Activated T-helper 2 cell treated with anti-CD3 and anti-CD28 coated beads, Interferon-gamma antibody, Interleukin-2, Interleukin-4, amounts not matched to agents 10 μg/mL and 5 μg/mL and 100 μg/mL, durations not matched to agents 14 hours and 24 hours and 36 hours (primary cell): ENCODE data around the gene VSIG8. TPM values are rescaled to one million over a fixed set of nuclear protein-coding genes. Genes with fewer than 3 reads are reported as not detected.

ENCODE experiments used
- DNase-seq: peaks from one replicate; pipeline ENCODE4 v3.0.0; 2021; ENCODE audit warnings: low spot score
- H3K27ac Mint-ChIP-seq: one replicate; pipeline ENCODE4 v1.8.0; 2021; ENCODE audit warnings: mixed read lengths
- H3K27me3 Mint-ChIP-seq: one replicate; pipeline ENCODE4 v1.8.0; 2021; ENCODE audit warnings: low read depth, mixed read lengths
- H3K36me3 Mint-ChIP-seq: one replicate; pipeline ENCODE4 v1.8.0; 2021; ENCODE audit warnings: low read depth, mixed read lengths
- H3K4me1 Mint-ChIP-seq: one replicate; pipeline ENCODE4 v1.8.0; 2021; ENCODE audit warnings: low read depth, mixed read lengths
- H3K4me3 Mint-ChIP-seq: one replicate; pipeline ENCODE4 v1.8.0; 2021; ENCODE audit warnings: low read depth, mild to moderate bottlenecking, moderate library complexity, mixed read lengths
- H3K9me3 Mint-ChIP-seq: one replicate; pipeline ENCODE4 v1.8.0; 2021; ENCODE audit warnings: mixed read lengths
- intact Hi-C: fragments of 100-400 bp; cut with micrococcal nuclease; formaldehyde crosslinking; loops from one replicate; pipeline ENCODE4 v1.15.1; 2023
- total RNA-seq: library from RNA; stranded (reverse); gene quantifications from 2 replicates; pipeline ENCODE4 v1.2.3, GENCODE V29; 2022

Gene VSIG8
- total RNA-seq, 1 donor from 2014 or later, result not detected

DNA sequence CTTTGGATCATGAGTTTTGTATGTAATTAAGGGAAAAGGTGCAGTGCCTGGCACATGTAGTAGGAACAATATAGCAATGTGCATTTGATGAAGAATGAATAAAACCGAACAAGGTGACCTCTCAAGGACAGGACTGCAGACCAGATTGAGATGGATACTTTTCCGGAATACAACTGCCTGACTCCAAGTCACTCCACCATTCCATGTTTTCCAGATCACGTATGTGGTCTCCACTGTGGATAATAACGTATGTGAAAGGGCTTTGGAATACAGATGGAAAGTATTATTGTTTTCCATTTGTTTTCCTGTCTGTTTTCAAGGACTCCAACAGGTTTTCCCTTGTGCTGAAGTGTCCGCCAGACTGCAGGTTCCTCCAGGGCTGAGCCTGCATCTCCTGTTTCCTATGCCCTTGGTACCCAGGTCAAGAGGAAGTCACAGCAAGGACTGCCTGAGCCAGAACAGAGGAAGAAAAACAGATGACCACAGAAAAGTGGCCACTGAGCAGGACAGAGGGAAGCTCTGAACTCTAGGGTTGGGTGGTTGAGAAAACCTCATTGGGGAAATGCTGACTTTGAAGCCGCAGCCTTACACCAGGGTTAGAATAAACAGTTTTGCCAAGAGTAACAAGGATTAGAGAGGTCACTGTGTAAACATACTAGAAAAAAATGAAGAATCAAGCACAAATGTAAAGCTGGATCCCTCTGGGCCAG, 33.5 kb upstream of the VSIG8 start:
- no peak overlapping the region for H3K4me3 Mint-ChIP-seq
- H3K4me1 Mint-ChIP-seq, result peaks cover 8% of the 10 kb centered on the region
- H3K27ac Mint-ChIP-seq, result no peak overlapping the region
- no peaks in the 10 kb centered on the region for H3K36me3 Mint-ChIP-seq
- no peak for DNase-seq
- intact Hi-C loops, result no loop called here
- H3K9me3 Mint-ChIP-seq, result no peaks in the 10 kb centered on the region
- peaks cover 15% of the 10 kb centered on the region for H3K27me3 Mint-ChIP-seq

GRCh38 chr1:159895286-159895685, 32.8 kb upstream of the VSIG8 start:
- Mint-ChIP-seq H3K4me3 (no peak overlapping the region), H3K4me1 (peaks cover 7% of the 10 kb centered on the region), H3K36me3 (no peaks in the 10 kb centered on the region), H3K27me3 (peaks cover 15% of the 10 kb centered on the region), H3K9me3 (no peaks in the 10 kb centered on the region), H3K27ac (no peak overlapping the region)
- intact Hi-C loops, result no loop called here
- no peak for DNase-seq

GRCh38 chr1:159892944-159893343, 30.5 kb upstream of the VSIG8 start:
- intact Hi-C loops, result loop anchor here (5.0 kb wide), 1 partner anchor 41 kb away; no protein-coding TSS in a partner anchor
- H3K27me3 Mint-ChIP-seq, result peaks cover 15% of the 10 kb centered on the region
- no peak for DNase-seq
- peaks cover 11% of the 10 kb centered on the region for H3K4me1 Mint-ChIP-seq
- no peak overlapping the region for H3K27ac Mint-ChIP-seq
- H3K9me3 Mint-ChIP-seq, result no peaks in the 10 kb centered on the region
- H3K36me3 Mint-ChIP-seq, result no peaks in the 10 kb centered on the region
- H3K4me3 Mint-ChIP-seq, result no peak overlapping the region

- Mint-ChIP-seq H3K4me1 (peaks cover 11% of the 10 kb centered on the region), H3K27ac (no peak overlapping the region), H3K4me3 (no peak overlapping the region), H3K36me3 (no peaks in the 10 kb centered on the region), H3K9me3 (no peaks in the 10 kb centered on the region), H3K27me3 (peaks cover 15% of the 10 kb centered on the region)
- intact Hi-C loops, result loop anchor here (1.0 to 5.0 kb wide), 4 partner anchors 39 to 111 kb away; partner anchors contain the start of gene DUSP23
- peak; percentile 47 for DNase-seq
These were observed 29.1 kb upstream of the VSIG8 start for GRCh38 chr1:159891275-159892157.

- Mint-ChIP-seq H3K27me3 (peaks cover 9% of the 10 kb centered on the region), H3K9me3 (no peaks in the 10 kb centered on the region), H3K4me1 (peaks cover 11% of the 10 kb centered on the region), H3K27ac (no peak overlapping the region), H3K36me3 (no peaks in the 10 kb centered on the region), H3K4me3 (no peak overlapping the region)
- intact Hi-C loops, result loop anchor here (2.0 to 5.0 kb wide), 2 partner anchors 38 to 62 kb away; no protein-coding TSS in a partner anchor
- DNase-seq, result no peak
These were observed 27.9 kb upstream of the VSIG8 start for GRCh38 chr1:159890390-159890789.

- no peaks in the 10 kb centered on the region for H3K9me3 Mint-ChIP-seq
- intact Hi-C loops, result loop anchor here (2.0 to 5.0 kb wide), 2 partner anchors 38 to 61 kb away; no protein-coding TSS in a partner anchor
- peaks cover 6% of the 10 kb centered on the region for H3K27me3 Mint-ChIP-seq
- no peak for DNase-seq
- no peak overlapping the region for H3K27ac Mint-ChIP-seq
- no peaks in the 10 kb centered on the region for H3K36me3 Mint-ChIP-seq
- no peak overlapping the region for H3K4me3 Mint-ChIP-seq
- H3K4me1 Mint-ChIP-seq, result peaks cover 11% of the 10 kb centered on the region
These were observed 27.4 kb upstream of the VSIG8 start for GRCh38 chr1:159889821-159890252.

DNA sequence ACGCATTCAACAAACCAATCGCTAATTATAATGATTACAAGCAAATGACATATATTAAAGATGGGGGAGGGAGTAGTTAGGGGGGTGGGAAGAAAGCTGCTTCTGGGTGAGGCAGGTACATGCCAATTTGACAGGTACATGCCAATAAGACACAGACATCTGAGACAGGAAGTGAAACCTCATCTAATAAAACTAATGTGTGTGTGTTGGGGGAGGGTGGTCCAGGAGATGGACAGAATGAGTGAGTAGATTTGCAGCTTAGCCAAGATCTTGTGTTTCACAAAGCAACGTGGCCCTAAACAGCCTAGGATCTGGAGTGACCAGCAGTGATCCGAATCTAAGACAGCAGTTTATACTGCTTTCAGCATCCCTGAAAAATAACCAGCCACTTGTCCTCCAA, 26.7 kb upstream of the VSIG8 start:
- intact Hi-C loops, result no loop called here
- Mint-ChIP-seq H3K36me3 (no peaks in the 10 kb centered on the region), H3K27me3 (peaks cover 4% of the 10 kb centered on the region), H3K27ac (no peak overlapping the region), H3K4me3 (no peak overlapping the region), H3K4me1 (peaks cover 11% of the 10 kb centered on the region), H3K9me3 (no peaks in the 10 kb centered on the region)
- no peak for DNase-seq

- DNase-seq, result no peak
- H3K27ac Mint-ChIP-seq, result no peak overlapping the region
- intact Hi-C loops, result no loop called here
- H3K36me3 Mint-ChIP-seq, result no peaks in the 10 kb centered on the region
- no peaks in the 10 kb centered on the region for H3K27me3 Mint-ChIP-seq
- no peak overlapping the region for H3K4me3 Mint-ChIP-seq
- H3K9me3 Mint-ChIP-seq, result no peaks in the 10 kb centered on the region
- no peaks in the 10 kb centered on the region for H3K4me1 Mint-ChIP-seq
These were observed 21.8 kb upstream of the VSIG8 start for GRCh38 chr1:159884296-159884695.

DNA sequence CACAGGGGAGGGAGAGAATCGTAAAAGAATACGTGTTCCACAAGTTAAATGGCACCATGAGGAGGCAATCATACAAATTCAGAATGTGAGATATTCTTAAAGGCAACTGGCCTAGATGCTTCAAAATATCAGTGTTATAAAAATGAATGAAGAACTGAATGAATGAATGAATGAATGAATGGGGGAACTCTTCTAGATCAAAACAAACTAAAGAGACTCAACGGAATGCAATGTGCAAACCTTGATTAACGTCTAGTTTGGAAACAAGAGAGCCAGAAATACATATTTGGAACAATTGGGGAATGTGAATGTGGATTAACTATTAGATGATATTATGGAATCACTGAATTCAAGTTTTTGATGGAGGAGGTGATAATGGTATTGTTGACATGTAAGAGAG, 20.7 kb upstream of the VSIG8 start:
- no peaks in the 10 kb centered on the region for H3K4me1 Mint-ChIP-seq
- H3K36me3 Mint-ChIP-seq, result no peaks in the 10 kb centered on the region
- H3K4me3 Mint-ChIP-seq, result no peak overlapping the region
- H3K27ac Mint-ChIP-seq, result no peak overlapping the region
- intact Hi-C loops, result no loop called here
- H3K9me3 Mint-ChIP-seq, result no peaks in the 10 kb centered on the region
- no peak for DNase-seq
- no peaks in the 10 kb centered on the region for H3K27me3 Mint-ChIP-seq

GRCh38 chr1:159882527-159882862, 20.0 kb upstream of the VSIG8 start:
- intact Hi-C loops, result no loop called here
- Mint-ChIP-seq H3K9me3 (no peaks in the 10 kb centered on the region), H3K27ac (no peak overlapping the region), H3K27me3 (no peaks in the 10 kb centered on the region), H3K4me1 (no peaks in the 10 kb centered on the region), H3K4me3 (no peak overlapping the region), H3K36me3 (no peaks in the 10 kb centered on the region)
- DNase-seq, result no peak

- Mint-ChIP-seq H3K4me1 (no peaks in the 10 kb centered on the region), H3K27me3 (no peaks in the 10 kb centered on the region), H3K9me3 (no peaks in the 10 kb centered on the region), H3K4me3 (no peak overlapping the region), H3K27ac (no peak overlapping the region), H3K36me3 (no peaks in the 10 kb centered on the region)
- intact Hi-C loops, result no loop called here
- DNase-seq, result no peak
These were observed 19.4 kb upstream of the VSIG8 start for GRCh38 chr1:159881622-159882526.

- Mint-ChIP-seq H3K27ac (no peak overlapping the region), H3K4me3 (no peak overlapping the region), H3K36me3 (no peaks in the 10 kb centered on the region), H3K9me3 (no peaks in the 10 kb centered on the region), H3K27me3 (peaks cover 1% of the 10 kb centered on the region), H3K4me1 (no peaks in the 10 kb centered on the region)
- no peak for DNase-seq
- intact Hi-C loops, result no loop called here
These were observed 18.0 kb upstream of the VSIG8 start for GRCh38 chr1:159880430-159880829.
